Thyroid gland (tissue), 4 donors: ENCODE measurements around the gene FOXC1. TPM values are rescaled to one million over a fixed set of nuclear protein-coding genes. Genes with fewer than 3 reads are reported as not detected.

Source experiments
- DNase-seq, 2 donors: peaks; one replicate each; pipeline ENCODE4 v3.0.0-alpha.2; 2019
- H3K27ac ChIP-seq, 3 donors: fragments of 200-600 bp; sonication (generic); 1 replicate in 2 of 3; 2 replicates in 1 of 3; pipeline ENCODE4 v1.5.1; 2016 to 2019; ENCODE audit warnings: mild to moderate bottlenecking in 1 of 3, moderate library complexity in 1 of 3
- H3K27me3 ChIP-seq: fragments of 200-600 bp; sonication (generic); one replicate; pipeline ENCODE4 v1.5.1; 2019
- H3K36me3 ChIP-seq, 2 donors: fragments of 200-600 bp; sonication (generic); one replicate each; pipeline ENCODE4 v1.5.1; 2016 to 2019
- H3K4me1 ChIP-seq, 2 donors: fragments of 200-600 bp; sonication (generic); one replicate each; pipeline ENCODE4 v1.5.1; 2017 to 2019
- H3K4me3 ChIP-seq, 3 donors: fragments of 200-600 bp; sonication (generic); replicated peaks in 1 of 3; 1 replicate in 2 of 3; 2 replicates in 1 of 3; pipeline ENCODE4 v1.5.1; 2016; ENCODE audit warnings: mild to moderate bottlenecking in 1 of 3
- H3K9me3 ChIP-seq: fragments of 200-600 bp; sonication (generic); one replicate; pipeline ENCODE4 v1.5.1; 2017
- POLR2A ChIP-seq, 2 donors: fragments of 450-650 bp; IDR thresholded peaks; one replicate each; pipeline ENCODE4 v1.6.1; 2017; ENCODE audit warnings: antibody characterized with exemption in 2 of 2, mild to moderate bottlenecking in 2 of 2, moderate library complexity in 1 of 2
- WGBS, 2 donors: methylation state at CpG; one replicate each; pipeline ENCODE4 v1.1.5; 2017; 5-methylcytosine and 5-hydroxymethylcytosine counted together
- intact Hi-C: fragments of 100-400 bp; cut with DNase I; formaldehyde crosslinking; loops from one replicate; pipeline ENCODE4 v1.15.1; 2023
- total RNA-seq, 4 donors: library from RNA; depleted of rRNA; stranded (reverse); fragments of >200 nt; gene quantifications; one replicate each; pipeline ENCODE4 v1.2.3, GENCODE V29; 2016
- TF ChIP-seq, protein P1 (sequence below), 6 experiments: fragments of 200-600 bp in 3 of 6; fragments of 450-650 bp in 3 of 6; sonication (generic) in 3 of 6; IDR thresholded peaks; one replicate each; pipeline ENCODE4 v1.5.1; 2016 to 2019; ENCODE audit warnings: antibody characterized with exemption in 6 of 6, mild to moderate bottlenecking in 2 of 6, inconsistent platforms in 1 of 6, moderate library complexity in 1 of 6

FOXC1 gene
- total RNA-seq, 4 donors from 2014 or later: 3.8 to 8.1 (median 5.5) TPM

DNA sequence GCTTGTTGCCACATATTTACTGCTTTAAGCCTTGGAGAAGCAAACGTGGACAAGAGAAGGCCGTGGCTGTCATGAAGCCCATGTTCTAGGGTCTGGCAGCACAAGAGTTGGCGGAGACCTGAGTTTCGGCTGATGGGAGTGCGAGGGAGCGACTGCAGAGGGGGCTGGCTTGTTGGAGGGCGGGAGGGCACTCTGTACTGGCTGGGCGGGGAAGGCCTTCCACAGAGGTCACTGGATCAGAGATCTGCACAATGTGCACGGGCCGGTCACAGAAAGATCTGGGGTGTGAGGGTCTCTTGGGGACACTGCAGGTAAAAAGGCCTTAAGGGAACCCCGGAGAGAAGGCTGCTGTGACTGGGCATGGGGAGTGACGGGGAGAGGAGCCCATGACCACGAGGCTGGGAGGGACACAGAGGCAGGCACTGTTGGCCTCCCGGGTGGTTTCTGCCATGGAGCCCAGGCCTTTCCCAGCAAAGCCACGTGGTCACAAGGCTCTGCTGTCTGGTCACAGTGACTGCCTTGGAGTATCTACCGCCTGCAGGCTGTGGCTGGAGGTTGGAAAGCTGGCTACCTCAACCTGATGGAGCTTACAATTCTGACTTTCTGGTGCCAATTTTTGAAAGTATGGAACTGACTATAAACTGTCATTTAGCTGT lies 23.8 kb downstream of the FOXC1 start:
- no peak overlapping the region for H3K4me3 ChIP-seq
- intact Hi-C loops: no loop called here
- H3K36me3 ChIP-seq: no peaks in the 10 kb centered on the region
- no peaks in the 10 kb centered on the region for H3K27me3 ChIP-seq
- no peak for DNase-seq
- H3K4me1 ChIP-seq: no peaks in the 10 kb centered on the region
- no peaks in the 10 kb centered on the region for H3K9me3 ChIP-seq
- 89 to 97% methylated on average over 16 of the region's 16 CpGs for WGBS, 2 donors
- H3K27ac ChIP-seq: no peak overlapping the region
- TF ChIP-seq POLR2A (IDR thresholded peaks at IDR 0.05): no peak
- TF ChIP-seq, protein P1, sequence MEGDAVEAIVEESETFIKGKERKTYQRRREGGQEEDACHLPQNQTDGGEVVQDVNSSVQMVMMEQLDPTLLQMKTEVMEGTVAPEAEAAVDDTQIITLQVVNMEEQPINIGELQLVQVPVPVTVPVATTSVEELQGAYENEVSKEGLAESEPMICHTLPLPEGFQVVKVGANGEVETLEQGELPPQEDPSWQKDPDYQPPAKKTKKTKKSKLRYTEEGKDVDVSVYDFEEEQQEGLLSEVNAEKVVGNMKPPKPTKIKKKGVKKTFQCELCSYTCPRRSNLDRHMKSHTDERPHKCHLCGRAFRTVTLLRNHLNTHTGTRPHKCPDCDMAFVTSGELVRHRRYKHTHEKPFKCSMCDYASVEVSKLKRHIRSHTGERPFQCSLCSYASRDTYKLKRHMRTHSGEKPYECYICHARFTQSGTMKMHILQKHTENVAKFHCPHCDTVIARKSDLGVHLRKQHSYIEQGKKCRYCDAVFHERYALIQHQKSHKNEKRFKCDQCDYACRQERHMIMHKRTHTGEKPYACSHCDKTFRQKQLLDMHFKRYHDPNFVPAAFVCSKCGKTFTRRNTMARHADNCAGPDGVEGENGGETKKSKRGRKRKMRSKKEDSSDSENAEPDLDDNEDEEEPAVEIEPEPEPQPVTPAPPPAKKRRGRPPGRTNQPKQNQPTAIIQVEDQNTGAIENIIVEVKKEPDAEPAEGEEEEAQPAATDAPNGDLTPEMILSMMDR (IDR thresholded peaks at IDR 0.05): no peak

GRCh38 chr6:1634081-1634480 lies 24.4 kb downstream of the FOXC1 start:
- Histone ChIP-seq H3K27ac (no peak overlapping the region), H3K9me3 (no peaks in the 10 kb centered on the region), H3K4me1 (no peaks in the 10 kb centered on the region), H3K4me3 (no peak overlapping the region), H3K36me3 (no peaks in the 10 kb centered on the region), H3K27me3 (no peaks in the 10 kb centered on the region)
- intact Hi-C loops: no loop called here
- TF ChIP-seq POLR2A (IDR thresholded peaks at IDR 0.05): no peak
- TF ChIP-seq, protein P1 (IDR thresholded peaks at IDR 0.05): no peak
- 91 to 95% methylated on average over 4 of the region's 4 CpGs for WGBS, 2 donors
- no peak for DNase-seq

GRCh38 chr6:1635305-1636010 lies 25.7 kb downstream of the FOXC1 start:
- Histone ChIP-seq H3K9me3 (no peaks in the 10 kb centered on the region), H3K36me3 (no peaks in the 10 kb centered on the region), H3K27me3 (no peaks in the 10 kb centered on the region), H3K4me3 (no peak overlapping the region), H3K4me1 (no peaks in the 10 kb centered on the region), H3K27ac (no peak overlapping the region)
- TF ChIP-seq, protein P1 (IDR thresholded peaks at IDR 0.05): no peak
- no peak for TF ChIP-seq POLR2A (IDR thresholded peaks at IDR 0.05)
- 69 to 73% methylated on average over 19 to 23 of the region's 23 CpGs for WGBS, 2 donors
- intact Hi-C loops: no loop called here
- no peak for DNase-seq

DNA sequence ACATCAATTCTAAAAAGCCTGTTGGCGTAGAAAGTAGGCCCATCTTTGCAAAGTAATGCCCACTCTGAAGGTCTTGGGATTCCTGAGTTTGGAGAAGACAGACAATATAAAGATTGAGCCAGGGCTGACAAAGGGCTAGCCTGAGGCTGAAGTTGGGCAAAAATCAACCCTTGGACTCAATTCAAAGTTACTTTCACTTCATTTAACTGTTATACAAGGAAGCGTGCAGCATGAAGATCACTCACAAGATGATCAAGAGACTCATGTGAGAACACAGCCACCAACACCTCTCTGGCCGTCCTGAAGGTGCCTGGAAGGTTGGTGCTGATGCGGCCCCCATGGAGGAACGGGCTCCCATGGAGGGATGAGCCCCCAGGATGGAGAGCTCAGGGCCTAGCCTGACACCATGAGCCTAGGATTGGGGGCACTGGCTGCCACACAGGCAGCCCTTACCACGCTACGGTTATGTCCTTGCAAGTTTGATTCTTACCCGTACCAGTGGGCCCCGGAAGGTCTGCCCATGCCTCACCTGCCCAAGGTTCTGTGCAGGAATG lies 26.6 kb downstream of the FOXC1 start:
- Histone ChIP-seq H3K36me3 (no peaks in the 10 kb centered on the region), H3K9me3 (no peaks in the 10 kb centered on the region), H3K4me1 (peaks cover 0 to 4% of the 10 kb centered on the region in 2 donors), H3K4me3 (no peak overlapping the region), H3K27ac (no peak overlapping the region), H3K27me3 (no peaks in the 10 kb centered on the region)
- 95% methylated on average over 5 to 9 of the region's 9 CpGs for WGBS, 2 donors
- TF ChIP-seq, protein P1 (IDR thresholded peaks at IDR 0.05): no peak
- TF ChIP-seq POLR2A (IDR thresholded peaks at IDR 0.05): no peak
- intact Hi-C loops: no loop called here
- no peak for DNase-seq
